Neural cell (in vitro differentiated cells): ENCODE results near the gene SCAP. TPM values are rescaled to one million over a fixed set of nuclear protein-coding genes. Genes with fewer than 3 reads are reported as not detected.

Experiments used
- H2AFZ ChIP-seq: fragments of 200-600, 300-800 bp; sonication (generic), shearing (Covaris generic); 2 replicates; pipeline ENCODE4 v1.6.0; 2014; ENCODE audit warnings: low read depth, mild to moderate bottlenecking, antibody characterized with exemption, low read length, moderate library complexity
- H3F3A ChIP-seq: fragments of 200-600 bp; shearing (Covaris generic); 2 replicates; pipeline ENCODE4 v1.6.1; 2016; ENCODE audit warnings: mild to moderate bottlenecking, moderate library complexity, mixed read lengths, antibody characterized with exemption, low read length; ENCODE audit not compliant: insufficient read depth, poor library complexity, severe bottlenecking
- H3K27ac ChIP-seq: fragments of 200-600, 300-800 bp; sonication (generic), shearing (Covaris generic); 2 replicates; pipeline ENCODE4 v1.5.1; 2014; ENCODE audit warnings: mild to moderate bottlenecking, low read length, moderate library complexity
- H3K27me3 ChIP-seq: fragments of 300-800, 200-600 bp; sonication (generic), shearing (Covaris generic); 2 replicates; pipeline ENCODE4 v1.6.0; 2014; ENCODE audit warnings: mild to moderate bottlenecking, low read depth, low read length, moderate library complexity; ENCODE audit not compliant: insufficient read depth
- H3K36me3 ChIP-seq: fragments of 300-800, 200-600 bp; sonication (generic), shearing (Covaris generic); 2 replicates; pipeline ENCODE4 v1.5.1; 2014; ENCODE audit warnings: mild to moderate bottlenecking, antibody characterized with exemption, low read length, moderate library complexity; ENCODE audit not compliant: insufficient read depth
- H3K4me2 ChIP-seq: fragments of 300-800, 200-600 bp; sonication (generic), shearing (Covaris generic); 2 replicates; pipeline ENCODE4 v1.6.0; 2014; ENCODE audit warnings: mild to moderate bottlenecking, low read length
- H3K4me3 ChIP-seq: fragments of 300-800, 200-600 bp; sonication (generic), shearing (Covaris generic); 2 replicates; pipeline ENCODE4 v1.5.1; 2014; ENCODE audit warnings: mild to moderate bottlenecking, low read length, moderate library complexity
- H3K79me2 ChIP-seq: fragments of 200-600 bp; shearing (Covaris generic); replicated peaks from 2 replicates; pipeline ENCODE4 v1.6.0; 2014; ENCODE audit warnings: mild to moderate bottlenecking, low read length, moderate library complexity; ENCODE audit not compliant: insufficient read depth
- H3K9ac ChIP-seq: fragments of 300-800, 200-600 bp; sonication (generic), shearing (Covaris generic); 2 replicates; pipeline ENCODE4 v1.6.1; 2016; ENCODE audit warnings: mild to moderate bottlenecking, low read length, mixed read lengths
- H3K9me2 ChIP-seq: fragments of 200-600 bp; shearing (Covaris generic); 2 replicates; pipeline ENCODE4 v1.6.1; 2016; ENCODE audit warnings: mild to moderate bottlenecking, low read length, mixed read lengths; ENCODE audit not compliant: insufficient read depth
- H3K9me3 ChIP-seq: fragments of 200-600, 300-800 bp; sonication (generic), shearing (Covaris generic); 2 replicates; pipeline ENCODE4 v1.6.1; 2016; ENCODE audit warnings: mild to moderate bottlenecking, mixed run types, low read length, moderate library complexity, mixed read lengths
- H4K20me1 ChIP-seq: fragments of 200-600 bp; shearing (Covaris generic); 2 replicates; pipeline ENCODE4 v1.6.1; 2016; ENCODE audit warnings: mild to moderate bottlenecking, mixed run types; ENCODE audit not compliant: insufficient read depth
- CTCF ChIP-seq: fragments of 450-650 bp; IDR thresholded peaks from 2 replicates; pipeline ENCODE4 v1.5.1; 2014; ENCODE audit warnings: antibody characterized with exemption, mild to moderate bottlenecking, moderate library complexity; ENCODE audit not compliant: poor library complexity, severe bottlenecking
- EP300 ChIP-seq: fragments of 450-650 bp; conservative IDR thresholded peaks from 2 replicates; pipeline ENCODE4 v1.6.1; 2014; ENCODE audit warnings: antibody characterized with exemption, mild to moderate bottlenecking, moderate library complexity; ENCODE audit not compliant: poor library complexity, severe bottlenecking
- EZH2 ChIP-seq: fragments of 200-600, 300-800 bp; shearing (Covaris generic), sonication (generic); IDR thresholded peaks from 2 replicates; pipeline ENCODE4 v1.6.1; 2014; ENCODE audit warnings: antibody characterized with exemption, low read length, borderline replicate concordance, mild to moderate bottlenecking; ENCODE audit not compliant: insufficient read depth, poor library complexity, severe bottlenecking
- MXI1 ChIP-seq: fragments of 450-650 bp; conservative IDR thresholded peaks from 2 replicates; pipeline ENCODE4 v1.6.1; 2014; ENCODE audit warnings: antibody characterized with exemption, mild to moderate bottlenecking; ENCODE audit not compliant: poor library complexity, severe bottlenecking
- POLR2AphosphoS5 ChIP-seq: IDR thresholded peaks from 2 replicates; pipeline ENCODE4 v1.6.1; 2012
- RAD21 ChIP-seq: fragments of 450-650 bp; conservative IDR thresholded peaks from 2 replicates; pipeline ENCODE4 v1.6.1; 2014; ENCODE audit warnings: antibody characterized with exemption, mild to moderate bottlenecking, moderate library complexity
- SMC3 ChIP-seq: fragments of 450-650 bp; conservative IDR thresholded peaks from 2 replicates; pipeline ENCODE4 v1.6.1; 2014; ENCODE audit warnings: antibody characterized with exemption, mild to moderate bottlenecking, moderate library complexity; ENCODE audit not compliant: poor library complexity
- TAF1 ChIP-seq: IDR thresholded peaks from 2 replicates; pipeline ENCODE4 v1.6.1; 2012; ENCODE audit warnings: low read depth
- polyA plus RNA-seq: library from polyadenylated mRNA; depleted of rRNA; stranded (reverse); fragments of >200 nt; gene quantifications from 2 replicates; pipeline ENCODE4 v1.2.3, GENCODE V29; 2014
- TF ChIP-seq, protein P1 (sequence below): IDR thresholded peaks from 2 replicates; pipeline ENCODE4 v1.6.1; 2012; ENCODE audit warnings: borderline replicate concordance

The SCAP gene
- polyA plus RNA-seq, 1 donor from 2014 or later = 58.0 TPM

DNA sequence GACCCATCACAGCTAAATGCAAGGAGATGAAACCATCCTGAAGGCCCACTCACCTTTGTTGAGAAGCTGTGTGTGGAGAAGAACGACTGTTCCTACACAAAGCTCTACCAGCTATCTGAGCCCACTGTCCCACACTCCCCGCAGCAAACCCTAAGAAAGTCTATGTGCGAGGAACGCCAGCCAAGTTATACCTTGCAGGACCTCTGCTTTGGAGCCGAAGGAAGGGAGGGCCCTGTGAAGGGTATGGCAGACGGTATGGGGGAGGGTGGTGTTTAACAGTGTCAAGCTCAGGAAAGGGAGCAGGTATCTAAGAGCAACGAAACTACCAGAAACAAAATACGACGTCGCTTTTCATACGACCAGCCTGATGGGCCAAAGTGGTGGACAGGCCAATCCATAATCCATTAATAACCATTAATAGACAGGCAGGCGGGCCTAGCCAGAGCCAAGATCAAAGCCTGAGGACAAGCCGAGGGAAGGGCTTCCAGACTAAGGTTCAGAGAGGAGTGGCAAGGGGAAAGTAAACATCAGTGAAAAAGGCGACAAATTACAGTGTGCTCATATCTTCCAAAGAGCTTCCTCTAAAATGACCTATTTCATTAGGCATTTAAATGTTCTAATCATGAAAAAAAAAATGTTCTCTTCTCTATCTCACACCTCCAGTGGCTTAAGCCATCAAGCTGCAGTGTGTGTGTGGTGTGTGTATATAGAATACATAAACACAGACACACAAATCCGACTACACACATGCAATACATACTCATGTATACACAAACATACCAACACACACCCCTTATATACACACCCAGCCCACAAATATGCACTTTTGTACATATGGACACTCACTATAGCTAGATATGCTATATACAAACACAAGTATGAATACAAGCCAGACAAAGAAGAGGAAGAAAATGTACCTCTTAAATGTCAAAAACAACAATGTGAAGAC lies 51.0 kb downstream of the SCAP start:
- Histone ChIP-seq H3K27me3 (no peaks in the 10 kb centered on the region), H3K27ac (no peak overlapping the region), H3K9me3 (no peaks in the 10 kb centered on the region), H3K36me3 (no peaks in the 10 kb centered on the region), H3K4me3 (no peak overlapping the region), H3F3A (no peaks in the 10 kb centered on the region), H3K79me2 (no peaks in the 10 kb centered on the region), H3K9me2 (no peaks in the 10 kb centered on the region), H4K20me1 (no peaks in the 10 kb centered on the region), H3K4me2 (no peak overlapping the region), H2AFZ (no peak overlapping the region), H3K9ac (no peak overlapping the region)
- no peak for TF ChIP-seq POLR2AphosphoS5
- no peak for TF ChIP-seq MXI1
- TF ChIP-seq RAD21 = no peak
- TF ChIP-seq CTCF = no peak
- TF ChIP-seq, protein P1, sequence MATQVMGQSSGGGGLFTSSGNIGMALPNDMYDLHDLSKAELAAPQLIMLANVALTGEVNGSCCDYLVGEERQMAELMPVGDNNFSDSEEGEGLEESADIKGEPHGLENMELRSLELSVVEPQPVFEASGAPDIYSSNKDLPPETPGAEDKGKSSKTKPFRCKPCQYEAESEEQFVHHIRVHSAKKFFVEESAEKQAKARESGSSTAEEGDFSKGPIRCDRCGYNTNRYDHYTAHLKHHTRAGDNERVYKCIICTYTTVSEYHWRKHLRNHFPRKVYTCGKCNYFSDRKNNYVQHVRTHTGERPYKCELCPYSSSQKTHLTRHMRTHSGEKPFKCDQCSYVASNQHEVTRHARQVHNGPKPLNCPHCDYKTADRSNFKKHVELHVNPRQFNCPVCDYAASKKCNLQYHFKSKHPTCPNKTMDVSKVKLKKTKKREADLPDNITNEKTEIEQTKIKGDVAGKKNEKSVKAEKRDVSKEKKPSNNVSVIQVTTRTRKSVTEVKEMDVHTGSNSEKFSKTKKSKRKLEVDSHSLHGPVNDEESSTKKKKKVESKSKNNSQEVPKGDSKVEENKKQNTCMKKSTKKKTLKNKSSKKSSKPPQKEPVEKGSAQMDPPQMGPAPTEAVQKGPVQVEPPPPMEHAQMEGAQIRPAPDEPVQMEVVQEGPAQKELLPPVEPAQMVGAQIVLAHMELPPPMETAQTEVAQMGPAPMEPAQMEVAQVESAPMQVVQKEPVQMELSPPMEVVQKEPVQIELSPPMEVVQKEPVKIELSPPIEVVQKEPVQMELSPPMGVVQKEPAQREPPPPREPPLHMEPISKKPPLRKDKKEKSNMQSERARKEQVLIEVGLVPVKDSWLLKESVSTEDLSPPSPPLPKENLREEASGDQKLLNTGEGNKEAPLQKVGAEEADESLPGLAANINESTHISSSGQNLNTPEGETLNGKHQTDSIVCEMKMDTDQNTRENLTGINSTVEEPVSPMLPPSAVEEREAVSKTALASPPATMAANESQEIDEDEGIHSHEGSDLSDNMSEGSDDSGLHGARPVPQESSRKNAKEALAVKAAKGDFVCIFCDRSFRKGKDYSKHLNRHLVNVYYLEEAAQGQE = no peak
- TF ChIP-seq EZH2 = no peak
- TF ChIP-seq SMC3 = no peak
- TF ChIP-seq TAF1 = no peak
- no peak for TF ChIP-seq EP300

- Histone ChIP-seq H3K9ac (no peak overlapping the region), H3K36me3 (no peaks in the 10 kb centered on the region), H2AFZ (no peak overlapping the region)
Observed at GRCh38 chr3:47423548-47424145, 52.1 kb downstream of the SCAP start.

More at GRCh38 chr3:47423548-47424145, 52.1 kb downstream of the SCAP start:
- Histone ChIP-seq H4K20me1 (no peaks in the 10 kb centered on the region), H3F3A (no peaks in the 10 kb centered on the region), H3K9me3 (no peaks in the 10 kb centered on the region), H3K79me2 (no peaks in the 10 kb centered on the region), H3K4me3 (no peak overlapping the region), H3K27ac (no peak overlapping the region), H3K4me2 (no peak overlapping the region), H3K9me2 (no peaks in the 10 kb centered on the region), H3K27me3 (no peaks in the 10 kb centered on the region)
- TF ChIP-seq RAD21 = no peak
- no peak for TF ChIP-seq SMC3
- TF ChIP-seq, protein P1 = no peak
- TF ChIP-seq CTCF = no peak
- TF ChIP-seq EP300 = no peak
- no peak for TF ChIP-seq TAF1
- TF ChIP-seq POLR2AphosphoS5 = no peak
- no peak for TF ChIP-seq EZH2
- no peak for TF ChIP-seq MXI1
